LNCAP (cell line): ENCODE data around the gene CD3G.

Source experiments
- TF ChIP-seq, protein P1 (sequence below): fragments of 450-650 bp; IDR thresholded peaks from 2 replicates; pipeline ENCODE4 v1.5.1; 2017; ENCODE audit warnings: mild to moderate bottlenecking

The CD3G gene

DNA sequence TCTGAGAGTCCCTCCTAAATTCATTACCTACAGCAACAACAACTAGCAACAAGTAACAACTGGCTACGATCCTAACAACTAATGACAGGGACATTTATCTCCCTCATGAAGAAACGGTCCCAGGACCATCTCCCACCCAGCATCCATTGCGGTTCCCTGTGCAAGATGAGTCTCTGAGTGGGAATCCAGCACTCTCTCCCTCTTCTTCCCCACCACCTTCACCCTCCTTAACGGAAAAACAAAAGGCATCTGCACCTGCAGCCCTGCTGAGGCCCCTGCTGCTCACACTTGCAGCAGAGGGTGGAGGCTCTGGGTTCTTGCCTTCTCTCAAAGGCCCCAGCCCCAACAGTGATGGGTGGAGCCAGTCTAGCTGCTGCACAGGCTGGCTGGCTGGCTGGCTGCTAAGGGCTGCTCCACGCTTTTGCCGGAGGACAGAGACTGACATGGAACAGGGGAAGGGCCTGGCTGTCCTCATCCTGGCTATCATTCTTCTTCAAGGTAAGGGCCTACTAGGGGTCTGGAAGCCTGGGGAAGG, at the start of gene CD3G:
CD3G (plus strand) TSS at position 364 of the 535 bp plus-strand sequence; CDS start at position 444, 80 bp downstream.
- TF ChIP-seq, protein P1, sequence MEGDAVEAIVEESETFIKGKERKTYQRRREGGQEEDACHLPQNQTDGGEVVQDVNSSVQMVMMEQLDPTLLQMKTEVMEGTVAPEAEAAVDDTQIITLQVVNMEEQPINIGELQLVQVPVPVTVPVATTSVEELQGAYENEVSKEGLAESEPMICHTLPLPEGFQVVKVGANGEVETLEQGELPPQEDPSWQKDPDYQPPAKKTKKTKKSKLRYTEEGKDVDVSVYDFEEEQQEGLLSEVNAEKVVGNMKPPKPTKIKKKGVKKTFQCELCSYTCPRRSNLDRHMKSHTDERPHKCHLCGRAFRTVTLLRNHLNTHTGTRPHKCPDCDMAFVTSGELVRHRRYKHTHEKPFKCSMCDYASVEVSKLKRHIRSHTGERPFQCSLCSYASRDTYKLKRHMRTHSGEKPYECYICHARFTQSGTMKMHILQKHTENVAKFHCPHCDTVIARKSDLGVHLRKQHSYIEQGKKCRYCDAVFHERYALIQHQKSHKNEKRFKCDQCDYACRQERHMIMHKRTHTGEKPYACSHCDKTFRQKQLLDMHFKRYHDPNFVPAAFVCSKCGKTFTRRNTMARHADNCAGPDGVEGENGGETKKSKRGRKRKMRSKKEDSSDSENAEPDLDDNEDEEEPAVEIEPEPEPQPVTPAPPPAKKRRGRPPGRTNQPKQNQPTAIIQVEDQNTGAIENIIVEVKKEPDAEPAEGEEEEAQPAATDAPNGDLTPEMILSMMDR: no peak

DNA sequence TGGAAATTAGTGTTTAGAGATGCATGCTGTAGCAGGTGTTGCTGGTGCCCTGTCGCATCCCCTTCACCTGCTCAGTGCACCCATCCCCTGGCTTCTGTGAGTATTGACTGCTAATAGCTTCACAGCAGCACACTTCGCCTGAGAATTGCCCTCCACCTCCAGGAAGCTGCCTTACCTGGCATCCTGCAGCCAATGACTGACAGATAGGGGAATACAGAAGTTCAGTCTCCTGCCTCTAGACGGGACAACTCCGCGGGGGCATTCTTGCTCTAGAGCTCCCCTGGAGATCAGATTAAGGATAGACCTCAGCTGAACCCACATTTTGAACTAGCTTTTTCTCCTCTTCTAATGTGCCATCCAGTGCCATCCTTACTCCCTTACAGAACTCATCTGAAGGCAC, 48.9 kb upstream of the CD3G start:
- TF ChIP-seq, protein P1: no peak

DNA sequence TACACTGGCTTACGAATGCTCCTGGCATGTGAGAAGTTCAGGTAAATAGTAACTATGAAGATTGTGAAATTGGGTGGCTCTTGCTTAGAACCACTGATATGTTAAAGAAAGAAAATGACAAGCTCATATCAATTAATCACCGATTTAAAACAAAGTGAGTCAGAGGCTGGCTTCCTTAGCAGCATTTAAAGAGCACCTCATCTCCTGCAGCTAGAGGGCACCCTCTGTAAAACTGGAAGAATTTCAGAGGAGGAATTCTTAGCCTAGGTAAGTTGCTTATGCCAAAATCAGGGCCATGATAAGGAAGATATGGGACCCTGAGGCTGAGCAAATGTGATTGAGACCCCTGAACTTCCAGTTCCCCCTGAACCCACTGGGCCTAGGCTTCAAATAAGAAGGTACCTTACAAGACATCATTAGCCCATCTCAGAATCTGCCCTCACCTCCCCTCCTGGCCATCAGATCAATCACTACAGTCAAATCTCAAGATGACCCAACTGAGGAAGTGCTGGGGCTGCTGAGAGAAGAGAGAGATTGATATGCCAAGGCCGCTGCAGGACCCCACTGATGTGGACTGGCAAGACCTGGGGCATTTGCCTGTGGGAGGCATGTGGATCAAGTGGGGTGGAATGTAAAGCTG, 48.2 kb upstream of the CD3G start:
- TF ChIP-seq, protein P1: peak; percentile 75

DNA sequence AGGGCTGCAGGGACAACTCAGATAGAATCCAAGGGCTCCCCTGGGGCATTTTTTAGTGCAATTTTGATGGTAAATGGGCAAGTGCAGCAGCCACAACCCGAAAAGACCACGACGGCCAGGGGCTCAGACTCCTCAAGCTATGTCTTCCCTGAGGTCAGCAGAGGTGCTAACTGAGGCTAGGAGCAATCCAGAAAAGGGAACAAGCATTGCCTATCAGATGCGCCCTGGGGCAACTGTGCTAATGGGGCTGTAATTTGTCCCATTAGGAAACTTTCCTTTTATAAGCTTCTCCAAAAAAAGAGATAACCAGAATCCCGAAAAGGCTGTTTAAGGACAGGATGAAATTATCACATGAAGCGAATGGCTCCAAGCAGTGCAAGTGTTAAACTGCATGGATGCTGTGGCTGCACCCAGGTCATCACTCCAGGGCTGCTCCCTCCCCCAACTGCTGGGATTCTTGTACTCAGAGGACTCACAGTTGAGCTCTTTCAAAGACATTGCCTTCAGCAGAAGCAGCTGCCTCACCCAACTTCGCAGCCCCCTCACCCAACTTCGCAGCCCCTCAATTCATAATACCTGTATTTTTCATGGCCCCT, 42.4 kb upstream of the CD3G start:
- TF ChIP-seq, protein P1: no peak

DNA sequence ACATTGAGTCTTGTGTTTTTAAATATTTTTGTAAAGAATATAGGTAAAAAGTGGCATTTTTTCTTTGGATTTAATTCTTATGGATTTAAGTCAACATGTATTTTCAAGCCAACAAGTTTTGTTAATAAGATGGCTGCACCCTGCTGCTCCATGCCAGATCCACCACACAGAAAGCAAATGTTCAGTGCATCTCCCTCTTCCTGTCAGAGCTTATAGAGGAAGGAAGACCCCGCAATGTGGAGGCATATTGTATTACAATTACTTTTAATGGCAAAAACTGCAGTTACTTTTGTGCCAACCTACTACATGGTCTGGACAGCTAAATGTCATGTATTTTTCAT, 39.9 kb upstream of the CD3G start:
- TF ChIP-seq, protein P1: no peak

DNA sequence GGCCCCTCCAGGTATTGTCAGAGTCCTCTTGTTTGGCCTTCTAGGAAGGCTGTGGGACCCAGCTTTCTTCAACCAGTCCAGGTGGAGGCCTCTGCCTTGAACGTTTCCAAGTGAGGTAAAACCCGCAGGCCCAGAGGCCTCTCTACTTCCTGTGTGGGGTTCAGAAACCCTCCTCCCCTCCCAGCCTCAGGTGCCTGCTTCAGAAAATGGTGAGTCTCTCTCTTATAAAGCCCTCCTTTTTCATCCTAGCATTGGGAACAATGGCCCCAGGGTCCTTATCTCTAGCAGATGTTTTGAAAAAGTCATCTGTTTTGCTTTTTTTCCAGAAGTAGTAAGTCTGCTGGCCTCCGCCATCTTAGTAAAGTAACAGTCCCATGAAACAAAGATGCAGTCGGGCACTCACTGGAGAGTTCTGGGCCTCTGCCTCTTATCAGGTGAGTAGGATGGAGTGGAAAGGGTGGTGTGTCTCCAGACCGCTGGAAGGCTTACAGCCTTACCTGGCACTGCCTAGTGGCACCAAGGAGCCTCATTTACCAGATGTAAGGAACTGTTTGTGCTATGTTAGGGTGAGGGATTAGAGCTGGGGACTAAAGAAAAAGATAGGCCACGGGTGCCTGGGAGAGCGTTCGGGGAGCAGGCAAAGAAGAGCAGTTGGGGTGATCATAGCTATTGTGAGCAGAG, 39.4 kb upstream of the CD3G start, which contains the start of gene CD3E:
CD3E (plus strand) TSS at position 163 of the 681 bp plus-strand sequence; CDS start at position 386, 223 bp downstream.
- TF ChIP-seq, protein P1: no peak

DNA sequence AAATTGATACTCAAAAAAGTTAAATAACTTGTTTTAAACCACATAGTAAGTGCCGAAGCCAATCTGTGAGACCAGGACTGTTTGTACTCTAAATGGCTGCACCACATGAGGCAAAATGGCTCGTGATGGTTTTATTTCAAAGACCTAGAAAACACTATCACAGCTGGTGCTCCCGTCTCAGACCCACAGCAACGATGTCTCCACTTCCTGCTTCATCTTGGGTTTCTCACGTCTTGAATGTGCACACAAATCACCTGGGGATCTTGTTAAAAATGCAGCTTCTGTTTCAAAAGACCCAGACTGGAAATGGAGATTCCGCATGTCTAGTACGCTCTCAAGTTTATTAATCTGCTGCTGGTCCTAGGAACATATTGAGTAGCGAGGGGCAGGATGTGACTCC, 38.4 kb upstream of the CD3G start:
- TF ChIP-seq, protein P1: no peak
